ENCODE results near the gene DECR2.
"Not testable (repeated sequence)": the region's sequence is repeated elsewhere in the genome, so short reads cannot be mapped to it uniquely, and the experiment has no call there.

DECR2 gene

GRCh38 chr16:401468-402348, at the start of gene DECR2:
DECR2 (plus strand) TSS chr16:401885; CDS start chr16:401964, 79 bp downstream.
- peak; percentile 96 for DNase-seq

- DNase-seq = peak; percentile 100
Observed at GRCh38 chr16:352547-353403, 48.9 kb upstream of the DECR2 start, which contains the start of gene AXIN1. AXIN1 (minus strand) TSS chr16:352723; CDS start chr16:347025, 5,698 bp downstream.

DNA sequence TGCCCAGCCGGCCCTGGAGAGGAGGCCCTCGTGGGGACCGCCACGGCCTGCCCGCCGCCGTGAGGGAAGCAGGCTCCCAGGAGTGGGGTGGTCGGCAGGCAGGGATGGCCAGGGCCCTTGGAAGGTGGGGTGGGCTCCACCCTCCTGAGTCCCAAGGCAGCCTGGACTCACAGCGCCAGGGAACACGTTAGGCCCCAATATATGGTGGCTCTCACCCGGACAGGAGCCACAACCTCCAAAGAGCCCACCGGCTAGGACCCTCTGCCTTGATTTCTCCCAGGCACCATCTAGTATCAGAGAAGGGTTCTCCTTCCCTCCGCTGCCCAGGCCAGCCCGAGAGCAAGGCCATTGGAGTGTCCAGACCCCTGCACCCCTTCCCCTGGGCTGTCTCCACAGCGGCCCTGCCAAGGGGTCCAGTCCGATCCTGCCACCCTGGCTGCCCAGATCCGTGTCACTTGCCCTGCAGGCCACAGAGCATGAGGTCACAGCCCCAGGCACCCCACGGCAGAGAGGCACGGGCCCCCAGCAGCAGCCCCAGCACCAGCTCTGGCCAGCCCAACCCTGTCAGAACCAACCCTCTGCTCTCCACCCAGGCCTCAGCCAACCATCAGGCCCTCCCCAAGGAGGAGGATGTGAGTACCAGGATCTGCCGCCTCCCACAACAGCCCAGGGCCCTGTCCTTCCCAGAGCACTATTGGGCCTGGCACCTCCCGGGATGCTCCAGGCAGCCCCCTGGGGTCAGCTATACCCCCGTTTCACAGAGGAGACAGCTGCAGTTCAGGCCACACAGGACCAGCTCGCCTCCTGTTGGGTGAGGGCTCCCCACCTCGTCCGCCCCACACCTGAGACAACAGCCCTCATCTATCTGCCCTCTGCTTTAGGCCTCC, 48.0 kb upstream of the DECR2 start:
- no peak for DNase-seq

- no peak for DNase-seq
Observed at GRCh38 chr16:354291-354881, 47.3 kb upstream of the DECR2 start.

- no peak for DNase-seq
Observed at GRCh38 chr16:354971-355461, 46.7 kb upstream of the DECR2 start.

DNA sequence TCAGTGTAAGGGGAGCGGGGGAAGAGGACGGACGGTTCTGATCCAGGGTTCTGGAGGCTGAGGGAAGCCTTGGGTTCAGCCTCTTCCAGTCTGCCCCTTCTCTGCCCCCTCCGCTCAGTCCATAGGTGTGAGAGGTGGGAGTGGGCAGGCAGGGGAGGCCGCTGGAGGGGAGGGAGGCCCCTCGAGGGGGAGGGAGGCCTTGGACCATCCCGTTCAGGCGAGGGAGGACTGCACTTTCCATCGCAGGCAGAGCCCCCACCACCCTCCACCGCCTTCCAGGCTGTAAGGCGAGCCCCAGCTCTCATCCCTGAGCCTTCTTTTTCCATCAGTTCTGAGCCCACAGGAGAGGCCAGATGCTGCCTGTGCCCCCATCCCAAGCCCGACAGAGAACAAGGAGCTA, 44.9 kb upstream of the DECR2 start:
- DNase-seq = no peak

GRCh38 chr16:359067-359763, 42.5 kb upstream of the DECR2 start:
- DNase-seq = no peak

- no peak for DNase-seq
Observed at GRCh38 chr16:359871-360697, 41.6 kb upstream of the DECR2 start.

- no peak for DNase-seq
Observed at GRCh38 chr16:360698-361336, 40.9 kb upstream of the DECR2 start.

GRCh38 chr16:361341-361871, 40.3 kb upstream of the DECR2 start:
- no peak for DNase-seq

GRCh38 chr16:361872-362701, 39.6 kb upstream of the DECR2 start:
- DNase-seq = peak; percentile 94

DNA sequence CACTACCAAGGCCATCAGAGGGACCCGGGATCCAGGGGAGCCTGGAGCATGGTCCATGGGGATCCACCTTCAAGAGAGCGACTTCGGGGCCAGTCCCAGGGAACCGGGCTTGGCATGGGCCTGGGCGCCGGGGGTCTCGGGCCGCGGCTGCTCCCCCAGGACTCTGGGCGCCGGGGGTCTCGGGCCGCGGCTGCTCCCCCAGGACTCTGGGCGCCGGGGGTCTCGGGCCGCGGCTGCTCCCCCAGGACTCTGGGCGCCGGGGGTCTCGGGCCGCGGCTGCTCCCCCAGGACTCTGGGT, 39.0 kb upstream of the DECR2 start:
- not testable (repeated sequence) for DNase-seq

- no peak for DNase-seq
Observed at GRCh38 chr16:363110-363765, 38.4 kb upstream of the DECR2 start.

DNA sequence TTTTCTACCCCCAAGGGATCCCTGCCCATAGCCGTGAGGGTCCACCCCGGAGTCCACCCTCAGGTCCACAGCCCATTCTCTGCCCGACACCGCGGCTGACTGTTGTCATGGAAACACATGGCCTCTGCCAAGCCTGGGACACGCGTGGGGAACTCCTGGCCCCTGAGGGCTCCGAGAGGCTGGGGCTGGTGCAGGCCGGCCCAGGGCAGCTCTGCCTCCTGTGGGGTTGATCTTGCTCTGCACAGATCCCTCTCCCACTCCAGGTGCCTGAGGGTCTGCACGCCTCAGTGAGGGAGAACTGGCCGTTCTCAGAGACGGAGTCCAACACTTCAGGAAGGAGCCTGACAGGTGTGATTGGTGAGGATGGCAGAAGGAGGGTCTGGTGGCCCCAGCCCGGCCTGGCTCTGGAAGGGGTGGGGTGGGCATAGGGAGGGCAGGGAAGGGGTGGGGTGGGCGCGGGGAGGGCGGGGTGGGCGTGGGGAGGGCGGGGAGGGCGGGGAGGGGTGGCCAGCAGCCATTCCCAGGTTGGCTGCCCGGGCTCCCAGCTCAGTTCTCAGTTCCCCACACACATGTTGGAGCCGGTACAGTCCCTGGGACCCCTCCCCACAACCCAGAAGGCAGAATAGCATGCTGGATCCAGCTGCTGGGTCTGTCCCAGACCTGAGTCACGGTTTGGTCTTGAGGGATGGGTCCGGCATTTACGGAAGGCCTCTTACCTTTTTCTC, 37.8 kb upstream of the DECR2 start:
- DNase-seq = no peak

- DNase-seq = peak; percentile 31
Observed at GRCh38 chr16:364595-365491, 36.8 kb upstream of the DECR2 start.

GRCh38 chr16:366476-366875, 35.2 kb upstream of the DECR2 start:
- no peak for DNase-seq

Measured in RPMI8226 (cell line).